Measurements from ENCODE around the gene DNAAF6.

DNA sequence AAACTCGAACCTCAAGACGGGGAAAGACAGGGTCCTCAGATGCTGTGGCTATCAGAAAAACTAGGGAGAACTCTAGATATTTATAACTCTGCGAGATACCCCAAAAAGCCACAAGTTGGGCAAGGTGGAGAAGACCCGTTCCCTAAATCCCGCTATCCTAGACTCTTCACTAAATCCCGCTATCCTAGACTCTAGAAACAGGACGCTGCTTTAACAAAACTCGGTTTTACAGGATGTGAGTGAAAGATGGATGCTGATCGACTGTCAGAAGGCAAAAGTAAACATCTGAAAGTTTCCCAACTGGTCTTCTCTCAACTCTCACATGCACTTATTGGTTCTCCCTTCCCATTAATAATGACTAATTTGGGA lies 270 bp downstream of the DNAAF6 start:
- TF ChIP-seq, protein P1, sequence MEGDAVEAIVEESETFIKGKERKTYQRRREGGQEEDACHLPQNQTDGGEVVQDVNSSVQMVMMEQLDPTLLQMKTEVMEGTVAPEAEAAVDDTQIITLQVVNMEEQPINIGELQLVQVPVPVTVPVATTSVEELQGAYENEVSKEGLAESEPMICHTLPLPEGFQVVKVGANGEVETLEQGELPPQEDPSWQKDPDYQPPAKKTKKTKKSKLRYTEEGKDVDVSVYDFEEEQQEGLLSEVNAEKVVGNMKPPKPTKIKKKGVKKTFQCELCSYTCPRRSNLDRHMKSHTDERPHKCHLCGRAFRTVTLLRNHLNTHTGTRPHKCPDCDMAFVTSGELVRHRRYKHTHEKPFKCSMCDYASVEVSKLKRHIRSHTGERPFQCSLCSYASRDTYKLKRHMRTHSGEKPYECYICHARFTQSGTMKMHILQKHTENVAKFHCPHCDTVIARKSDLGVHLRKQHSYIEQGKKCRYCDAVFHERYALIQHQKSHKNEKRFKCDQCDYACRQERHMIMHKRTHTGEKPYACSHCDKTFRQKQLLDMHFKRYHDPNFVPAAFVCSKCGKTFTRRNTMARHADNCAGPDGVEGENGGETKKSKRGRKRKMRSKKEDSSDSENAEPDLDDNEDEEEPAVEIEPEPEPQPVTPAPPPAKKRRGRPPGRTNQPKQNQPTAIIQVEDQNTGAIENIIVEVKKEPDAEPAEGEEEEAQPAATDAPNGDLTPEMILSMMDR (IDR thresholded peaks at IDR 0.05; ENCODE audit: low read depth, low read length), result no peak
- no peak for TF ChIP-seq EZH2phosphoT487 (IDR thresholded peaks at IDR 0.05; ENCODE audit: low read depth)

Data from OCI-LY3 (cell line).